HG03457 (cell line): Measurements from ENCODE around the gene SCAPER.
"Not testable (repeated sequence)": the region's sequence is repeated elsewhere in the genome, so short reads cannot be mapped to it uniquely, and the experiment has no call there.

Experiments used
- ATAC-seq: cut with Tn5 transposase; IDR thresholded peaks from one replicate; pipeline ENCODE4 v1.9.1; 2021; ENCODE audit warnings: moderate number of reproducible peaks; ENCODE audit not compliant: unreplicated experiment

Gene SCAPER

GRCh38 chr15:76863693-76864092 is 41.4 kb downstream of the SCAPER start:
- ATAC-seq: no peak

GRCh38 chr15:76863123-76863522 is 42.0 kb downstream of the SCAPER start:
- no peak for ATAC-seq

GRCh38 chr15:76861815-76862397 is 43.2 kb downstream of the SCAPER start:
- no peak for ATAC-seq

- ATAC-seq: no peak
Observed at GRCh38 chr15:76860201-76860600, 44.9 kb downstream of the SCAPER start.

GRCh38 chr15:76850367-76850766 is 54.8 kb downstream of the SCAPER start:
- ATAC-seq: not testable (repeated sequence)

- ATAC-seq: no peak
Observed at GRCh38 chr15:76846782-76847181, 58.4 kb downstream of the SCAPER start.

- no peak for ATAC-seq
Observed at GRCh38 chr15:76844096-76844495, 61.0 kb downstream of the SCAPER start.

GRCh38 chr15:76843269-76843668 is 61.9 kb downstream of the SCAPER start:
- no peak for ATAC-seq

GRCh38 chr15:76840830-76841460 is 64.2 kb downstream of the SCAPER start:
- ATAC-seq: no peak

- ATAC-seq: no peak
Observed at GRCh38 chr15:76839173-76839572, 66.0 kb downstream of the SCAPER start.

GRCh38 chr15:76837474-76837873 is 67.7 kb downstream of the SCAPER start:
- ATAC-seq: no peak

- ATAC-seq: no peak
Observed at GRCh38 chr15:76829939-76830338, 75.2 kb downstream of the SCAPER start.

GRCh38 chr15:76823890-76824289 is 81.2 kb downstream of the SCAPER start:
- no peak for ATAC-seq

GRCh38 chr15:76823303-76823702 is 81.8 kb downstream of the SCAPER start:
- ATAC-seq: no peak

- not testable (repeated sequence) for ATAC-seq
Observed at GRCh38 chr15:76818926-76819325, 86.2 kb downstream of the SCAPER start.

- ATAC-seq: no peak
Observed at GRCh38 chr15:76815421-76815820, 89.7 kb downstream of the SCAPER start.

- no peak for ATAC-seq
Observed at GRCh38 chr15:76812381-76812780, 92.8 kb downstream of the SCAPER start.

- ATAC-seq: no peak
Observed at GRCh38 chr15:76809412-76810103, 95.6 kb downstream of the SCAPER start.

GRCh38 chr15:76803049-76803571 is 102.0 kb downstream of the SCAPER start:
- no peak for ATAC-seq

GRCh38 chr15:76802411-76802810 is 102.7 kb downstream of the SCAPER start:
- ATAC-seq: no peak

- no peak for ATAC-seq
Observed at GRCh38 chr15:76799760-76800159, 105.4 kb downstream of the SCAPER start.

GRCh38 chr15:76795217-76795616 is 109.9 kb downstream of the SCAPER start:
- ATAC-seq: no peak
